HUDEP-2 (cell line): ENCODE measurements around the gene PALS2.

Experiments
- DNase-seq, 76 experiments: peaks; one replicate each; lab custom pipeline; 2025; ENCODE audit not compliant: unreplicated experiment in 76 of 76; lab: John Stamatoyannopoulos, UW

Gene PALS2, protein sequence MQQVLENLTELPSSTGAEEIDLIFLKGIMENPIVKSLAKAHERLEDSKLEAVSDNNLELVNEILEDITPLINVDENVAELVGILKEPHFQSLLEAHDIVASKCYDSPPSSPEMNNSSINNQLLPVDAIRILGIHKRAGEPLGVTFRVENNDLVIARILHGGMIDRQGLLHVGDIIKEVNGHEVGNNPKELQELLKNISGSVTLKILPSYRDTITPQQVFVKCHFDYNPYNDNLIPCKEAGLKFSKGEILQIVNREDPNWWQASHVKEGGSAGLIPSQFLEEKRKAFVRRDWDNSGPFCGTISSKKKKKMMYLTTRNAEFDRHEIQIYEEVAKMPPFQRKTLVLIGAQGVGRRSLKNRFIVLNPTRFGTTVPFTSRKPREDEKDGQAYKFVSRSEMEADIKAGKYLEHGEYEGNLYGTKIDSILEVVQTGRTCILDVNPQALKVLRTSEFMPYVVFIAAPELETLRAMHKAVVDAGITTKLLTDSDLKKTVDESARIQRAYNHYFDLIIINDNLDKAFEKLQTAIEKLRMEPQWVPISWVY

DNA sequence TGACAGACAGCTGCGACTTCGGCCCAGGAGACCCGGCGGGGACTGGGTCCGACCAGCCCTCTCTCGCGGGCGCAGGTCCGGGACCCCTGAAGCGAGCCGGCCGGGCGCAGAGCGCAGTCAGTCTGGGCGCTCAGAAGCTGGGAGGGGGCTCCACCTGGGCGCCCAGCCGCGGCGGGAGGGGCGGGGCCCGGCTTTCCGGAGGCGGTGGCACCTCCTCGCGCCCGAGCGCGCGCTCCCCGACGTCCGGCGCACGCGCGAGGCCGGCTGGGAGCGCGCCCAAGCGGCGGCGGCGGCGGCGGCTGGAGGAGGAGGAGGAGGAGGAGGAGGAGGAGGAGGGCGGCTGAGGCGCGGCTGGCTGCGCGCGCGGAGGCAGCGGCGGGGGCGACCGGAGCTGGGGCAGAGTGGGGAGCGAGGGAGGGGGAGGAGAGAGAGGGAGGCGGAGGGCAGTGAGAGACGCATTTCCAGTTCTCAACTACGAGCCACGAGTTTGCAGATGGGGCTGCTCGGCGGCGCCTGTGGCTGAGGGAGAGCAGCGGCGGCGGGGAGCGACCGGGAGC lies at the start of gene PALS2:
TSS of gene PALS2 (plus strand) at position 456 of the 557 bp plus-strand sequence. CDS start 50,216 bp downstream, outside the sequence.
- peak in 66 of 76 experiments; percentile 12 to 82 (median 53) for DNase-seq

DNA sequence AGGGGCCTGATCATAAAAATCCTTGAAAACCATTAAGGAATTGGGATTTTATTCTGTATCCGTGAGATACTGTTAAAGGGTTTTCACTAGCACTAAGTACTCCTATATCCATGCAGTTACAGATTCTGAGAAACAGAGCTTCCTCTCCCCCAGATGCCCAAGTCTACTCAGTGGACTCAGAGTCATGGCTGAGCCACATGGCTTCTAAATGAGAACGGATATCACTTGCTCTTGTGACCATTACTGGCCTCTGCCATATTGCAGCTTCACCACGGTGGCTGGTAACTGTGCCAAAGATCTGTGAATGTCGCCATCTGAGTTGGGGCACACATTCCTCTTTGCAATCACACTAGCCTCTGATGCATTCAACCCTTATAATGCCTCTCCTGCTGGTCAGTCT lies 42.0 kb upstream of the PALS2 start:
- DNase-seq = no peak

DNA sequence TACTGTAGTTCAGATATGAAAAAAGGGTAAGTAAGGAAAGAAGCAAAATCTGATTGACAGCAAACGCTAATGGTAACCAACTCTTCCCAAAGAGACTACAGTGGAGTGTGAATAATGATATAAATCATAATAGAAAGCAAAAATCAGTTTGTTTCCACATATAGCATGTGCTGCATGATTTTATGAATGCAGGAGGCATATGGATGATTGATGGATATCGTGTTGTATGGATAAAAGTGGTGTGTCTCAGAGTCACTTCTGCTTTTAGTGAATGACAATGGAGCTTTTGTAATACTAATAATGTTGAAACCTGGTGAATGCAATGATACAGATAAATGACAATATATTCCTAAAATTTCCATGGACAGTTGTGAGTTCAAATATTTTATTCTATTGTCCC lies 36.6 kb upstream of the PALS2 start:
- no peak for DNase-seq

DNA sequence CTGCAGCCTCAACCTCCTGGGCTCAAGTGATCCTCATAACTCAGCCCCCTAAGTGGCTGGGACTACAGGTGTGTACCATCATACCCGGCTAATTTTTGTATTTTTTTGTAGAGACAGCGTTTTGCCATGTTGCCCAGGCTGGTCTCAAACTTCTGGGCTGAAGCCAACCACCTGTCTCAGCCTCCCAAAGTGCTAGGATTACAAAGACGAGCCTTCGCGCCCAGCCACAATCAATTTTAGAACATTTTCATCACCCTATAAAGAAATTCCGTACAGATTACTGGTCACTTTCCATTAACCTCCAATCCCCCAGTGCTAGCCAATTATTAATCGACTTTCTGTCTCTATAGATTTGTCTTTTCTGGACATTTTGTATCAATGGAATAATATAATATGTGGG lies 32.3 kb upstream of the PALS2 start:
- no peak for DNase-seq

DNA sequence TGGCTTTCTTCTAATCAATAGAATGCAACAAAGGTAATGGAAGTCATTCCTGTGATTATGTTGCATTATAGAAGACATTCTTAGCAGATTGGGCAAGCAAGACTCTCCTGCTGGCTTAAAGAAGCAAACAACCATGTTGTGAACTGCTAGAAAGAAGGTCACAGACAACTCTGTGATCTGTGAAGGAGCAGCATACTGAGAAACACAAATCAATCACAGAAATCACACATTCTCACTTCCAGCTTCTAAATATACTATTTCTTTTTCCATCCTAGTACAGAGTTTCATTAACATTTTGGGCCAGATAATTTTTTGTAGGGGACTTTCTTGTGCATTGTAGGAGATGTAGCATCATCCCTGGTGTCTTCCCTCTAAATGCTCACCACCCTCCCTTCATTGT lies 28.0 kb upstream of the PALS2 start:
- no peak for DNase-seq

DNA sequence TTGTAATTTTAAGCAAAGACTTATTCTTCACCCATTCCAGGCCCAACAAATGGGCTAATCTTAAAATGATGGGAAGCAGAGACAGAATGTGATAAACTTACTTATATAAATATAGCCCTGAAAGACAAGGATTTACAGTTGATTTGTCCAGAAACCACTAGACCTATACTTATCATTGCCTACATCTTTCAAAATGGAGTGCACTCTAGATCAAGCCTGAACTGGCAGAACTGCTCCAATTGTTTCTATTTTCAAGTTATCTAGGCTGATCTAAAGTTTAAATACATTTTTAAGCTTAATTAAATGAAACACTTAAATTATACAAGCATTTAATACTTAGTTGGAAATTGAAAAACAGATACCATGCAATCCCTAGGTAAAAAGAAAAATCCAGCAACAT lies 24.9 kb upstream of the PALS2 start:
- no peak for DNase-seq

DNA sequence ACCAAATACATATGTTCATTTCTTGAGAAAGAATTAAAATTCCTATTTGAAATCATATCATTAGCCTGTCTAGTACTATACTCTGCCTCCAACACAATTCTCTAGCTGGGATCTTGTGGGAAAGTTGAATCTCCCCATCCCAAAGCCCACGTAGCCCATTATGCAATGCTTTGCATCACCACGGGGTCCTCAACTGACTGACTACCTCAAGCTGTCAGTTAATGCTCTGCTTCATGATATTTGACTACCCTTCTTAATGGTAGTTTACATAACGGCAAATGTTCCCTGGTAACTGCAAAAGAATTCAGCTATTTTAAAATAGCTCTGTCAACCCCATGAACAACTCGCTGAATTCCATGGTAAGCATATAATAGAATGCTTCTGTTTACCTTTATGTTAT lies 23.3 kb upstream of the PALS2 start:
- no peak for DNase-seq

DNA sequence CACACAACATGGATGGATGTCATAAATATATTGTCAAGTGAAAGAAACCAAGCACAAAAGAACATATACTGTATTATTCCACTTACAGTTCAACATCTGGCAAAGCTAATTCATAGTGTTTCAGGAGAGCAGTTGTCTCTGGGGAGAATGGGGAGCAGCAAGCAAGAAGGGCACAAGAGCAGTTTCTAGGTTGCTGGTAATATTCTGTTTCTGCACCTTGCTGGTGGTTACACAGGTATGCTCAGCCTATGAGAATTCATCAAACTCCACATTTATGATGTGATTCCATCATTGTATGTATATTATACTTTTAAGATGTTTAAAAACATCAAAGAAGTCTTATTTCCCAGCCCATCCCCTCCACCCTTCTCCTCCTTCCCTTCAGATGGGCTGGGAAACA lies 18.1 kb upstream of the PALS2 start:
- no peak for DNase-seq

DNA sequence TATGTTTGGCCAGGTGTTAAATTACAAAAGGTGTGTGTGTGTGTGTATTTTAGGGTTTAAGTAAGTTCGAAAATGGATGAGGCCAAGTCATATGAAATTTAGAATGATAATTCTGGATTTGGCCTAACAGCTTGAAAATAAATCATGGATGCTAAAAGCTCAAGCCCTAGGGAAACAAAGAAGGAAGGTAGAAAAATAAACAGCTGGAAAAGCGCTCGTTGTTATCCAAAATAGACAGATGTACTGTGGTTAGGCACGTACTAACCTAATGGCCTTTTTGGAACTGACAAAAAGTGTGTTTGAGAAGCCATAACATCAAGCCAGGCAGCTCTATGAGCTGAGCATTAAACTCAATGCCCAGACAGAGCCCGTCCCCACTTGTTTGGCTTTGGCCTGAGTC lies 17.5 kb upstream of the PALS2 start:
- no peak for DNase-seq

DNA sequence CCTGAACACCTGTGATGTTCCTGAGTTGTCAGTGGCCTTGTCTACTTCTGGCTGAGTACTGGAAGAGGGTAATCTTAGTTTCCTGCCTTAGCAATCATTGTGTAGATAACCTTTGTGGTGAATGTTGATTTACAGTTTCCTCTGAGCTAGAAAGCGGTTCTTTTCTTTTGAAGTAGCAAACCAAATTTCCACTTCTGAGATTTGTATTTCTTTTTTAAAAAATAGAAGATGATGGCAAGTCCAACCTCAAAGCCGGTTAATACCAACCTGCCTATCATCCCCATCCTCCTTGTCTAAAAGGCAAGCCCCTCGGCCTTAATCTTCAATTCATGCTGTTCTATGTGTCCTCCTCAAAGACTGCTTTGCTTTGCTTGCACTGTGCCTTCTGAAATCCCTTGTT lies 12.5 kb upstream of the PALS2 start:
- DNase-seq = no peak

DNA sequence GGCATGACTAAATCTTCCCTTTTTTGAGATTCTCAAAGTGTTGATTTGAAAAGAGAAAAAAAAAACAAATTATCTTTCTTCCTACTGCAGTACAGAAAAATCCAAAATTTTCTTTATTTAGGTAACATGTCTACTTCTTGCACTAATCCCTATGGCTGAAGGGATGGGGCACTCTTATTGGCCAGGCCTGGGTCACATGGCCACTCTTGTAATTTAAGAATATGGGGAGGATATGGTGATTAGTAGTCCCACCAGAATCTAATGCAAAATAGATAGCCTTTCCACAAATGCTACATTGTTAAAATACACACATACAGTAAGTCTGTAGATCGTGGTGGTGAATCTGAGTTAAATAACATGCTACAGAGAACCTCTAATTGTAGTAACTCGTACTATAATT lies 7.0 kb upstream of the PALS2 start:
- no peak for DNase-seq

DNA sequence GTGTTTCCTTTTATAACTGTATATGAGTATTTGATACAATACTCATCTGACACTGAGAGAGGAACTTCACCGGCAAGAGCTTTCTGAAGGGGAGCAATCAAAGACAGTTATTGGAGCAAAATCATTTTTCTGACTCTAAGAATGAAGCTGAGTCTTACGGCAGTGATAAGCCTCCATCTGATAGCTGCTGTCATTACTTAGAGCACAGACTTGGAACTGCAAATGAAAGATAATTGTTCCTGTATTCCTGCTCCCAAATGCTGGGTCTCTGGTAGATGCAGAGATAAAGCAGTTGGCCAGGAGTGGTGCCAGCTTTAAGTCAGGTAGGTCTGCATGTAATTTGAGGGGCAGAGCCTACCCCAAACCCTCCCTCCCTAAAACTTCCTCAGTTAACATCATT lies 2.3 kb upstream of the PALS2 start:
- DNase-seq = no peak

DNA sequence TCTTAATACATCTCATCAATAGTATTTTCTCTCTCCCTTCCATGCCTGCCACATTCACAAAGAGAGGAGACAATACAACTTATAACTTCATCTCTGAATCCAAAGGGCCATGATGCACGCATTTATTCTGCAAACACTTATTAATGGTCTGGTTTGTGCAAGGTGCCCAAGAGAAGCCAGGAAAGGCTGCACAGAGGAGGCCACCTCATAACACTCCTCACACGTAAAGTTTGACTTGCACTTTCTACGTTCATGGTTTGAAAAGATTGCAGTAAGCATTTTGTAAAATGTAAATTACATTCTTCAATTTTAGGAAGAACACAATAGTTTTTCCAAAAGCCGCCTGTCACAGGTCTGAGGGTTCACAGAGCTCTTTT lies 1.2 kb upstream of the PALS2 start:
- DNase-seq = no peak

DNA sequence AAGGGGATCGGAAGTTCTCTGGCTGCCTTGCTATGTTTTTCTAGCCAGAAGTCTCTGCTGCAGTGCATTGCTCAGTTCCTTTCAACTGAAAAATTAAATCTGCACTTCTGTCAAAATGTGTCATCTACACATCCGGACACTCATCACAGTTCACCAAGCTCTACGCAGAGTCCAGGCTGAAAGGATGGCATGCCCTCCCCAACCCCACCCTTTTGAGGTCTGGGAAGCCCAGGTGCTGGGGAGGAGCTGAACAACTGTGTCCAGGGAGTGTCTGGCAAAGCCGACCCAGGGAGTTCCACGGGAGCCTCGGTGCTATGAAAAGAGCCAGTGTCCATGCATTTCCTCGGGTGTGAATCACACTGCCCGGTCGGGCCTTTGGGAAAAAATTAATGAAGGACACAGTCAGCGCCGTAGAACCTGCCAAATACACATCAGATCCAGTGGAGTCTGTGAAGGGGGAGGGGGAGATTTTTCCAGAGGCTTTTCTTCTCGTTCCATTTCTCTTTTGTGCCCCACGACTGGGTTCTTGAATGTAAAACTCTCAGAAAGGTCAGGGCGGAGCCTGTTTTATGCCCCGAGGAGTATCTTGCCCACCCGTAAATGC lies 757 bp upstream of the PALS2 start:
- DNase-seq = peak in 3 of 76 experiments; percentile 3 to 23 (median 7)

DNA sequence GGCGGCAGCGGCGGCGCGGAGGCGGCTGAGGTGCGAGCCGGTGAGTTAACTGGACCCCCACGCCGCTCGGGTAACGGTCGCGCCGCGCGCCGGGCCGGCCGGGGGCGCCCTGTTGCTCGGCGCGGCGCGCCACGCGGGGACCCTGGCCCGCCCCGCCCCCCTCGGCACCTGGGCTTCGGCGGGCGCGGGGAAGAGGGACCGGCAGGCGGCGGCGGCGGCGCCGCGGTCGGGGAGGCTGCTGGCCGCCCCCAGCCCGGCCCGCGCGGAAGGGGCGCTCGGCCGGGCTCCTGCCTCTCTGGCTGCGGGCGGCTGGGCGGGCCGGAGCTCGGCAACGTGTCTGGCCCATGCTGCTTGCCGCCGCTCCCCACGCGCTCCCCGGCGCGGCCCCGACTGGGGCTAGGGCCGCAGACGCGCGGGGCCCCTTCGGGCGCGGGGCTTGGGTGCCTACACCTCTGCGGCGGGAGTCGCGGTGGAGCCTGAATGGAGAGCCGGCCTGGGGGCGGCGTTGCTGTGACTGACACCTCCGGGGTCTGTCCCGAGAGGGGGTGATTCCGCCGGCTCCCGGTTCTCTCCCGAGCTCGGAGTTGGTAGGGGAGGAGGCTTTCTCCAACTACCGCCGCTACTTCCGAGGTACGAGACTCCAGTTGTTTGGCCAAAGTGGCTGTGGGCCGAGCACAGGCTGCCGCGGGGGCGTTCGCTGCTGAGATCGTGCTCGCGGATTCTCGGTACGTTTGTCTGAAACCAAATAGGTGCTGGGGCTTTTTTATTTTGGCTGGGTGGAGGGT lies 494 bp downstream of the PALS2 start:
- DNase-seq = peak in 32 of 76 experiments; percentile 3 to 64 (median 24)

DNA sequence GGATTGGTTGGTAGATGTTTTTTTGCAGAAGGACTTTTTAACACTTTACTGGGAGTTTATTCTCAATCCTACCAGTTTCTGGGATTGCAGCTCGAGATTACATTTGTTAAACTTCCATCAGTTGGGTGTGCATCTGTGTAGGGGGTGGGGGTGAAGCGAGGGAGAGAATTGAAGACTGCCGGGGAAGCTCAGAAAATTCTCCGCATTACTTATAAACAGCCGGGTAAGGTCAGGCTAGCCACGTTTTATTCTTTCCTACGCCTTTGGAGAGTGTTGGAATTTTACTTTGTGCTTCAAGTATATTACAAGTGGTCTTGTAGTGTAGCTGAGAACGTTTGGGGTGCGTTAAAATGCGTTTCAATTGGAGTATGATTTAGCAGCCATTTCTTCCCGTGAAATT lies 1.1 kb downstream of the PALS2 start:
- peak in 1 of 76 experiments; percentile 2 for DNase-seq

DNA sequence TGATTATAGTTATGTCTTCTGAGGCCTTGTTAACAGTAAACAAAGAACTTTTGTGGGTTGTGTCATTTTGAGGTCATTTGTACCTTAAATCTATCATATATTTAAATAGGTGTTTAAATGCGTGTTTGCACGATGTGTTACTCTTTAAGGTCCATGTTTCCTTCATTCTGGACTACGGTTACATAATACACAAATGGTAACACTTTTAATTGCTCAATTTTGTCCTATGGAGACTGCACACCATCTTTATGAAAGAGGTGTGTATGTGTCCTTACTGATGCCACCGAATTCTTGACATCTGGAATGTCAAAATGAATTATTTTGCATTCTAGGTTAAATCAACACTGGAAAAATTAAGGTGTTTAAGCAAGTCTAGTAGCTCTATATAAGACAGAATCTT lies 1.7 kb downstream of the PALS2 start:
- DNase-seq = no peak

DNA sequence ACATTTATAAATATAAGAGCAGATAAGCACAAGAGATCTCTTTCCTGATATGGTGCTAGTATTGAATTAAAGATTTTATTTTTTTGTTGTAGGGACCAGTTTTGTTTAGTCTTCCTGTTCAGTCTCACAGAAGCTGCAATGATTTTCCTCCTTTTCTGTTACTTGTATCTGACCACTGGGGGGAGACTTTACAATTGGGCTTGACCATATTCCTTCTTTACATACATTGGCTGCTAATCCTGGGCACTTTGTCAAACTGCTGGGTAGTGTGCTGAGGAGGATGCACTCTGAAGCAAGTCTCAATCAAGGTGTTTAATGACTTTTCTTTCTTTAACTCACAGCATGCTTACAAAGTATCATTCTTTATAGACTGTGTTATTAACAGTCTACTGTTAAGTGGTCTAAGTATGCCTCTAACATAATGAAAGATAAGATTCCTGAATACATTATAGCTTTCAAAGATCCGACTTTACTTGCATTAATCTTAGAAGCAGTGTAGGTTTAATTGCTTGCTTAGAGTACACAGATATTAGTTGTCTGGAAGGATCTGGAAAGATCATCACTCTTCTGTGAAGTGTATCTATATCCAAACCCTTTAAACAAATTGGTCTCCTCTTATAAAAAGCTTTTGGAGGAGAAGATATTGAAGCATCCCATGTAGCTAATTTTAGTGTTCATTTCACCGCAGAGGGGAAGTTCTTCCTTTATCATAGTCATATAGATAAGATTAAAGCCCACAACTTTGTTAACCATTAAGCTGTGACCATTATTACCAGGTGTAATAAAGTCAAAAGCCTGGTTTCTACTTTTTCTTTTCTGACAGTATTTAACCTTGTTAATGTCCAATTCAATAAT lies 3.1 kb downstream of the PALS2 start:
- DNase-seq = peak in 43 of 76 experiments; percentile 3 to 69 (median 44)

DNA sequence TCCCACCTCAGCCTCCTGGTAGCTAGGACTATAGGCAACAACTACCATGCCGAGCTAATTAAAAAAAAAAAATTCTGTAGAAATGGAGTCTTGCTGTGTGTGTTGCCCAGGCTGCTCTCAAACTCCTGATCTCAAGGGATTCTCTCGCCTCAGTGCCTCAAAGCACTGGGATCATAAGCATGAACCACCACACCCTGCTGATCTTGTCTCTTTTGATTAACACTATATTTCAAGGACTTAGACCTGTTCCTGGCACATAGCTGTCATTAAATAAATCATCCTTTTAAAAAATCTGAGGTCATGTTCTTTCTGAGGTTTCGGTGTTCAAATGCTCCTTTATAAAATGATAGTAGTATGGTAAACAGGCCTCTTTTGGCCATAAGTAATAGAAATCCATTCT lies 4.8 kb downstream of the PALS2 start:
- no peak for DNase-seq

DNA sequence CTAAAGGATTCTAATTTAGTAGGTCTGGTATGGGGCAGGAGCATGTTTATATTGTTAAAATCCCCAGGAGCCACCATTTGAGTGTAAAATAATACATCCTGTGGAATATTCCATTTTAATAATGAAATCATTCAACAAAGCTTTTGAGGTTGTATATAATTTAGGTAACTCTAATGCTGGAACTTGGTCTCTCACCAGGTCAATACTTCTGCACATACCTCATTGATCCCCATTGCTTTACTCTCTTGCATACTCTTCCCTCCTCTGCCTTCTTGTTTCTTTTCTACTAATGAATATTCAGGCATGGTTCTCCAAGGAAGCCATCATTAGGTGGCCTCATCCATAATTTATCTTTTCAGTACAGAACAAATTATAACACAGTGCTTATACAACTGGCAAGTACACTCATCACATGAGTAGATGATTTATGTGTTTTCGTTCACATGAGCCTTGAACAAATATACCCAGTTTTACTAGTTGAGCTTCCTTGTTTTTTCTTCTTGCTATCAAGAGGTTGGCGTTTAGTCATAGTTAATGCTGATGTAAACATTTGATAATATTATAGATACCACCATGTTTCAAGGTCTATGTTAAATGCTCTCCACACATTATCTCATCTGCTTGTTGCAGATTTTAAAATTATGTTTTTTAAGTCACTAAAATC lies 7.2 kb downstream of the PALS2 start:
- DNase-seq = no peak
